NCI-H2107 treated with DMSO at 0.1 percent for 48 hours (cell line): ENCODE measurements around the gene MED13.
"Not testable (repeated sequence)": the region's sequence is repeated elsewhere in the genome, so short reads cannot be mapped to it uniquely, and the experiment has no call there.

Experiments
- DNase-seq: peaks from one replicate; lab custom pipeline; 2025; ENCODE audit not compliant: unreplicated experiment; lab: John Stamatoyannopoulos, UW

The MED13 gene

DNA sequence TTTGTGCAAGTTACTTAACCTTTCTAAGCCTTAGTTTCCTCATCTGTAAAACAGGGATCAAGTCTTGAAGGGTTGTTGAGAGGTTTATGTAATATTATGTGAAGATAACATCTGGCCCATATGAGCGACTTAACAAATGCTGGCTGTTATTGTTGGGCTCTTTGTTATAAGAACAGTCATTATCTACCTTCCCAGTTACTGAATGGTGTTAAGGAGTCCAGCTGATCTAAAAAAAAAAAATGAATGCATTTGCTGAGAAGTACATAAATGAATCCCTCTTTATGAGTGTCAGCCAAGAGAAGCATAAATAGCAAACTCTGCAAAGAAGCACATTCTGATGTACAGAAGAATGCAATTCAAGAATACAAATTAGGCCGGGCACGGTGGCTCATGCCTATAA lies 24.3 kb upstream of the MED13 start:
- no peak for DNase-seq

DNA sequence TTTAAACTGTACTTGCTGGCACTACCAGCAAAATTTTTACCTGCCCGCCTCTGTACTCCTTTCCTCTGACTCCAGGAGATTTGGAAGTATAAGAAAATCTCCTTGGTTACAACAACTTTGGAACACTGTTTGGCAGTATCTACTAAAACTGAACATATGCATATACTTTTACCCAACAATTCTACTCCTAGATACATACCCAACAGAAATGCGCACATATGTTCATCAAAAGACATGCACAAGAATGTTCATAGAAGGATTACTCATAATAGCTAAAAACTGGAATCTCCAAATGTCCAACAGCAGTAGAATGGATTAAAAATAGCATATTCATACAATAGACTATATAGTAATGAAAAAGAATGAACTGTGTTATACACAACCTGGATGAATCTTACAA lies 21.7 kb upstream of the MED13 start:
- no peak for DNase-seq

DNA sequence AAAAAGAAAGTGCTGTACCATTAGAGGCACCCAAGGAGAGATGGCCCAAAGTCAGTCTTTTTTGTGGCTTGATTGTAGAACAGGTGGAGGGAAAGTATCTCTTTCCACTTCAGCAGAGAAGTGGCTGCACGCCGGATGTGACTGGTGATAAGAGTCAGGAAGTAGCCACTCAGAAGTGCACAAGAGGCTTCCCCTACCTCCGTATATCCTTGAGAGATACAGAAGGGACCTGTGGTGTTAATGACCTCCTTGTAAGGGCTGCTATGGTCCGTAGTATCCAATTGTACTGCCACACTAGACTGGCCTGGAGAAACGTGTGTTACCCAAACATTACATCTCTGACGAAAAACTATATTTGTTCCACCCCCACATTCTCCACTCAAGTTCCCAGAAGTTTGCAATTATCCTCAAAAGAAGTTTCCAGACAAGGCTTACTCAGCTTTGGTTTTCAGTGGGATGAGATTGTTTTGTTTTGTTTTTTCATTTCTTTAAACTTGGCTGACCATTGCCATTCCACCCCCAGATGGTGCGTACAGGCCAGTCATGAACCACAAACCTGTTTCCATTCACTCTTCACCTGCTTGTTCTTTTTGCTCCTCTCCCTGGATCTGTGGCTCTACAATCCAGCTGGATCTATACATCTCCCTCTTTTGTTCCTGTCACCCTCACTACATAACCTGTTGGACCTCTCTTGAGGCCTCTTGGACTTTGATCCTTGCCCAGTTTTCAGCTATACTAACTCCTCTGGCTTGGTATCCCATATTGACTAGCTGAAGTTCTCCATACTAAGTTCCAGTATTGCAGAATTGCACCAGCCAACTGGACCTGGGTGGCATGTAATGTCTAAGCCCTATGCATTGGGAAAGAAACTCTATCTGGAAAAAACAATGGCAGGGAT lies 20.7 kb upstream of the MED13 start:
- peak; percentile 6 for DNase-seq

DNA sequence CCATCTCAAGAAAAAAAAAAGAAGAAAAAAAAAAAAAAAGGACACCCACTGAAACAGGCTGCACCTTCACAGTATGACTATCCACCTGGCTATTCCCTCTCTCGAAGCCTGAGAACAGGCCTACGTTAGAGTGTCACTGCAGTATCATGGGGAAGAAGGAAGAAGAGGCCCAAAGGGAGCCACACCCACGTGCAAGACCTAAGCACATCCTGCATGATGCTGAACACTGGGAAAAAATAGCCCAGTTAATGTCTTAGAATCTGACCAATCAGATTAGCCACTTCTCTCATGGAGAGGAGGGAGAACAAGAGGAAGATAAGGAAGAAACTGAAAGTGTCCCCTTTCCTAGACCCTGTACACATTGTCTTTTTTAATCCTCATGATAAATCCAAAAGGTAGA lies 19.5 kb upstream of the MED13 start:
- no peak for DNase-seq

DNA sequence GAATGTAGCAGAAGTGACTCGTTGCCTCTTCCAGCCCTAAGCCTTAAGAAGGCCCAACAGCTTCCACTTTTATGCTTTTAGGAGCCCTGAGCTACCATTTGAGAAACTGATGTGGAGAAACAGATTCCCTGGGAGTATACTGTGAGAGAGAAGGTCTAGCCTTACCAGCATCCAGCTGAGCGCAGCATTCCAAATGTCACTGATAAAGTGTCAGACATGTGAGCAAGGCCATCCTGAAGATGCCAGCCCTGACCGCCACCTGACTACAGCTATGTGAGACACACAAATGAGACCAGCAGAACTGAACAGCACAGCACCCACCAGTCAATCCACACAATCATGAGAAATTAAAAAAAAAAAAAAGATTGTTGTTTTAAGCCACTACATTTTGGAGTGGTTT lies 18.6 kb upstream of the MED13 start:
- no peak for DNase-seq

DNA sequence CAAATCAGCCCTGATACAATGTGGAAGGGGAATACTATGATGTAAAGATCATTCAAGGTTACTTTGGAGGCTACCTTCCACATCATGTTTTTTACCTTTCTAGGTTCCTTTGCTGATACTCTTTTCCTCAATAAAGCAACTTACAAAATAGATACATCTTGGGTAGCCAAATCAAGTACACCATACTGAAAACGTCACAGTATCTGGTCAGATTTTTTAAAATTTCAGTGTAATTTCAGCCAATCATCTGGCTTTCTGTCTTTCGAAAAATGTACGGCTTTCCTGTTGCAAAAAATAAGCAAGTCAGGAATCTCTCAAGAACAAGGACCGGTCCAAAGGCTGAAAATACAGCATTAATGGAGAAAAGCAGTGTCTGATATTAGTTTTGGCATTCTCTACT lies 15.6 kb upstream of the MED13 start:
- DNase-seq = no peak

DNA sequence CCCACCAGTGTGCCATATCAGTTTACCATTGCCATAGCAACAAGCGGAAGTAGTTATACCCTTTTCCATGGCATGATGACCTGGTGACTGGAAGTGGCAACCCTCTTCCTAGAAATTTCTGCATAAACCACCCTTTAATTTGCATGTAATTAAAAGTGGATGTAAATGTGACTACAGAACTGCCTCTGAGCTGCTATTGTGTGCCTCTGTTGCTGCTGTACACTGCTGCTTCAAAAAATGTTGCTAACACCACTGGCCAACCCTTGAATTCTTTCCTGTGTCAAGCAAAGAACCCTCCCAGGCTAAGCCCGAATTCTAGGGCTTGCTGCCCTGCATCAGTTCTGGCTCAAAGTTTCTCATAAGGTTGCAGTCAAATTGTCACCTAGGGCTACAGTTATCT lies 12.9 kb upstream of the MED13 start:
- no peak for DNase-seq

DNA sequence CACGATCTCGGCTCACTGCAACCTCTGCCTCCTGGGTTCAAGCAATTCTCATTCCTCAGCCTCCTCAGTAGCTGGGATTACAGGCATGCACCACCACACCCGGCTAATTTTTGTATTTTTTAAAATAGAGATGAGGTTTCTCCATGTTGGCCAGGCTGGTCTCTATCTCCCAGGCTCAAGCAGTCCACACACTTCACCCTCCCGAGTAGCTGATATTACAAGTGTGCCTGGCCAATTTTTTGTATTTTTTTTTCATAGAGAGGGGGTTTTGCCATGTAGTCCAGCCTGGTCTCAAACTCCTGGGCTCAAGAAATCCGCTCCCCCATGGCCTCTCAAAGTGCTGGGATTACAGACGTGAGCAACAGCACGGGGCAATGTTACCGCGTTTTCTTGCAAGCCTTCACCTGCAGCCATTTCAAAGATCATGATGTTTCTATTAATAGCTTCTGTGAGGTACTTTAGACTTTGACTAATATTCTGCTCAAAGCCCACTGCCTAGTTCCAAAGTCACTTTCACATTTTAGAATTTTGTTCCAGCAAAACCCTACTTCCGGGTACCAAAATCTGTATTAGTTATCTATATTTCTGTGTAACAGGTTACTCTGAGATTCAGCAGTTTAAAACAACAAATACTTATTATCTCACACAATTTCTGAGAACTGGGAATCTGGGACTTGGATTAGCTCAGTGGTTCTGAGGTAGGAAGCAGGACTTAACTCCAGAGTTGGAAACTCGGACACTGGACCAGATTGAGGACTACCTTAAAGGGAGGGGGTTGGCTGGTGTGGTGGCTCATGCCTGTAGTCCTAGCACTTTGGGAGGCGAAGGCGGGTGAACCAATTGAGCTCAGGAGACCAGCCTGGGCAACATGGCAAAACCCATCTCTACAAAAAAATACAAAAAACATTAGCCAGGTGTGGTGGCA lies 12.0 kb upstream of the MED13 start:
- DNase-seq = no peak

DNA sequence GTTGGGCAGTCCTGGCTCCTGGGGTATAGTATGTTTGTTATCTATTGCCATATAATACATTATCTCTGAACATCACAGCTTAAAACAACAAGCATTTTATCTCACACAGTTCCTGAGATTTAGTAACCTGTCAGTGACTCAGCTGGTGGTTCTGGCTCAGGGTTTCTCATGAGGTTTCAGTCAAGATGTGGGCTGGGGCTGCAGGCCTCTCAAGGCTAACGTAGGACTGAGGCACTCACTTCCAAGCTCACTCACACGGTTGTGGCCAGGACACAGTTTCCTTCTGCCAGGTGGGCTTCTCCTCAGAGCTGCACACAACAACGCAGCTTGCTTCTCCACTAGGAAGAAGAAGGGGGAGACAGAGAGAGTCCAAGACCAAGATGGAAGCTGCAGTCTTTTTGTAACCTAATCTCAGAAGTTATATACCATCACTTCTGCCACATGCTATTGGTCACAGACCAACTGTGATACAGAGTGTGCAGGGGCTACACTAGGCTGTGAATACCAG lies 10.3 kb upstream of the MED13 start:
- no peak for DNase-seq

DNA sequence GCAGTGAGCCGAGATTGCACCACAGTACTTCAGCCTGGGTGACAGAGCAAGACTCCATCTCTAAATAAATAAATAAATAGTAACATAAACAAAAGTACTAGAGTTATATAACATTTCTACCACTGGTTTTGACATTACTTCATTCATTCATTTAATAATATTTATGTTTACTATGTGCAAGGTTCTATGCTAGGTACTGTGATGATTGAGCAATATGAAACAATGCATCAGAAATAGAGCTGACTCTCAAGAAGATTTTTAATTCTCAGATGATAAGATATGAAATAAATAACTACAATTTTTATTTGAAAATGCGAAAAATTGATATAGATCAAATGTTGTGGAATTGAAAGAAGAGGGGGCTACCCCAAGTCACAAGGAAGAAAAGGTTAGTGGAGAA lies 8.9 kb upstream of the MED13 start:
- no peak for DNase-seq

DNA sequence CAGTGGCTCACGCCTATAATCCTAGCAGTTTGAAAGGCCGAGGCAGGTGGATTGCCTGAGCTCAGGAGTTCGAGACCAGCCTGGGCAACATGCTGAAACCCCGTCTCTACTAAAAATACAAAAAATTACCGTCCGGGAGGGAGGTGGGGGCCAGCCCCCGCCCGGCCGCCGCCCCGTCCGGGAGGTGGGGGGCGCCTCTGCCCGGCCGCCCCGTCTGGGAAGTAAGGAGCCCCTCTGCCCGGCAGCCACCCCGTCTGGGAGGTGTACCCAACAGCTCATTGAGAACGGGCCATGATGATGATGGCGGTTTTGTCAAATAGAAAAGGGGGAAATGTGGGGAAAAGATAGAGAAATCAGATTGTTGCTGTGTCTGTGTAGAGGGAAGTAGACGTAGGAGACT lies 7.8 kb upstream of the MED13 start:
- not testable (repeated sequence) for DNase-seq

DNA sequence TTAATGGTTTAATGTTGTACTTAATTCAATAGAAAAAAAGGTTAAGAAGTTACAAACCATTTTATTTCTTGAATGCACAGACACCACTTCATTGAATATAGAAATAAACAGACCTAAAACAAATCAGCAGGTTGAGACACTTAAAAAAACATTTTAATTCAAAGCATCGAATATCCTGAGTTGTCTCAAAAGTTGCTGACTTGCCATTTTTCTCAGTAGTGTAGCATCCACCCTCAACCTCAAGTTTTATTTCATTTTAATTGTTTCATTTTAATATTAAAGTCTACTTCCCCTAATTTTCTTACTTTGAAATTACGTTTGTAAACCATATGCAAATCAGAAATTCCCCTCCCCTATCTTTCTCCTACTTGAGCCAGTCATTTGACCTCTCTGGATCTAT lies 5.8 kb upstream of the MED13 start:
- no peak for DNase-seq

DNA sequence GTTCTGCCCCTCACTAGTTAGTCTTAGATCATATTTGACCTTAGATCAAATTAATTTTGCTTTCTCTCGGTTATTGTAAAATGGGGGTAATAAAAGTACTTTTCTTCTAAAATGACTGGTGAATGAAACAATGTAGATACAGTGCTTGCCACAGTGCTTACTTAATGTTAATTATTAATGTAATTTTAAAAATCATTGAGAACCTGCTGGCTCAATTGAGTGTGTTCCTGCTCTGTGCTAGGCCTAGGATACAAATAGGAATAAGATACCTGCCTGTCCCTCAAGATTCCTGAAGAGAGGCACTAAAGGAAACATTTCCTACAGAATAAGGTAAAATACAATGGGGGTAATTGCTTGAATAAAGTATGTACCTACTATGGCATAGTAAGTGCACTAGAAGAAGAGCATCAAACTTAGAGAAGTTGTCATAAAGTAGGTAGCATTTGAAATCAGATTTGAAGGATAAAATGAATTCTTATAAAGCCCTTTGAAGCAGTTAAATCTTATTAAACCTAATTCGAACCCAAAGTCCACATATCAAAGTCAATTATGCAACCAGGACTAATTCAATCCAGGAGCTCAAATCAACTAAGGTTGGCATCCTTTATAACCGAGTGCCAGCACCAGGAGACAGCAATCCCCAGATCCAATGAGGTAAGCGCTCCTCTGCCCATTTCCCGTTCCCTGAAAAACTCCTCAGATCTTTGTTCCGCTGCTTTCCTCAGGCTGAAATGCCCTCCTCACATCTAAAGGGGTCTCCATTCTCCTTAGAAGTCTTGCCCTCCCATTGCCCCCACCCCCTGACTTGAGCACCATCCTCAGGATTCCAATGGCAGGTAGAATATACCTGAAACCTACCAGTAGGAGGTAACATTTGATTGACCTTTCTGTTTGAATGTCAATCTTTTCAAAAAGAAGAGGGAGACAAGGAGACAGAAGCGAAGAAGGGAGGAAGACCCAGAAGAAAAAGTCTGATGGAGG lies 2.4 kb upstream of the MED13 start:
- DNase-seq = no peak

DNA sequence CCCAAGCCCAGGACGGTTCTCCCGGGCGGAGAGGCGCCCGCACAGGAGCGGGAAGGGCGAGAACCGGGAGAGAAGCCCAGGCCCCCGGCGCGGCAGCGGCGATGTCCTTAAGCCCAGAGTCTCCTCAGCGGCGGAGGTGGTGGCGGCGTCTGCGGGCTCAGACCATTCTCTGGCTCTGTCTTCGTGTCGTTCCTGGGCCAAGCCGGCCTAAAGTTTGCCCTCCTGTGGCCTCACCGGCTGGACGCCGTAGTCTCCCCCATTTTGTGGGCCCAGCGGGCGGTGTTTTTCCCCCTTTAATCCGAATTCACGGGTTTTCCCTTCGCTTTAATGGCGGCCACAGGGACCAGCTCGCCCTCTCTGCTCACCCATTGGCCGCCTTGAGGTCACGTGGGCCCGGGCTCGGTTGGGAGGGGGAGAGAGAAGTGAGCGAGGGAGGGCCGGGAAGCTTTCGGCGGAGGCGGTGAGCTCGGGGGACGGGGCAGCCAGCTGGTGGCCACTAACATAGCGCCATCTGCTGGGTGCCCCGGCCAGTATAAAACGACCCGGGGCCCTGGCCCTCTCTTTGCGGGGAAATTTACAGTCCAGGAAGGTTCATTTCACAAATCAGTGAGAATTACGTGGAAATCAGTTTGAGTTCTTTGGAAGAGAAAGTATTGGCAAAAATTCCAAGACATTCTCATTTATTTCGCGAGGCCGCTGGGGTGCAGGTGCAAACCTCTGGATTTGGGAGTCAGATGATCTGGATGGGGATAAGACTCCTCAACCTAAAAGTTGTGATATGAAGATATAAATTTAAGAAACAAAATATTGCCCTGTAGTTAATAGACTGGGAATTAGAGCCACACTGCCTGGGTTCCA lies 762 bp upstream of the MED13 start:
- DNase-seq = peak; percentile 87

DNA sequence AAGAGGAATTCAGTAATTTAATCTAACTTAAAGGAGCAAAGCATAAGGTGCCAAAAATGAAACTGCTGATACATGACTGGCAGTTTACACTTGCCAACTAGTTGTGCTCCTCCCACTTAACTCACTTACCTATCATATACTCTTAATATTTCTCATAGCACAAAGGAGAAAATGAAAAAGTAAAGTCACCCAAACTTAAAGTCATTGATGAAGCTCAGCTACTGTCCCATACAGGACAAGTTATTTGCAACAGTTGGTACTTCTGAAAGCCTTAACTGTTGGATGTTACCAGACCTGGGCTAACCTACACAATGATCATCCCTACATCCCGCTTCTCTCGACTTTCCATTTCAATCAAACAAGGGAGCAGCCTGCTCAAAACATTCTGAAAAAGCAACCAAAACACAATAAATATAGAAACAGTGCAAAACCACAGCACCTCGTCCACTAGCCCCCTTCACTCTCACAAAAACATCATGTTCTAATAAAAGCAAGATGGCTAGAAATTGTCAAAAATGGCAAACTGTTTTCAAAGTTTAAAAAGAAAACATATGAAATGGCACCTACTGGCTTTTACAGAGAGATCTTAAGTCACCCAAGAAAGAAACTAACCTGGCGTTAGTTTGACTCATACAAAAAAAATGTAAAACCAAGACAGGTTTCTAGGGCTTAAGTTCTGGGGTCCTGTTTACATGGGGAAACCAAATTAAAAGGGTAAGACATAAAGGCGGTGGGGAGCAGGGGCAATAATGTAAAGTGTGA lies 868 bp downstream of the MED13 start:
- DNase-seq = no peak

DNA sequence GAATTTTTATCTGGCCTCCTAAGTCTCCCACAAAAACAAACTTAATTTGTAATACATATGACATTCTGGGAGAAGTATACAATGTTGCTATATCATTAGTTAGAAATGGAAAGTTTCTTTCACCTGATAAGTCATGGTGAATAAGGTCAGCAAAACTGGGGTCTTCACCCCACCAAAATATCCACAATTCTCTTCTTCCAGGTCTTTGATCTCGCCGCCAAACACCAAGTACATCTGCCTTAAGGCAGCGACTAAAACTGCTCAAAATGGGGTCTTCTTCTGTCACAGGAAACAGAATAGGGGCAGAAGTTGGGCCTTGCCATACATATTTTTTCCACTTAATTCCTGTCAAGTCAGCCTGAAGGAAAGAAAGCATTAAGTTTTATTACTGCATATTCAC lies 2.1 kb downstream of the MED13 start:
- DNase-seq = no peak

DNA sequence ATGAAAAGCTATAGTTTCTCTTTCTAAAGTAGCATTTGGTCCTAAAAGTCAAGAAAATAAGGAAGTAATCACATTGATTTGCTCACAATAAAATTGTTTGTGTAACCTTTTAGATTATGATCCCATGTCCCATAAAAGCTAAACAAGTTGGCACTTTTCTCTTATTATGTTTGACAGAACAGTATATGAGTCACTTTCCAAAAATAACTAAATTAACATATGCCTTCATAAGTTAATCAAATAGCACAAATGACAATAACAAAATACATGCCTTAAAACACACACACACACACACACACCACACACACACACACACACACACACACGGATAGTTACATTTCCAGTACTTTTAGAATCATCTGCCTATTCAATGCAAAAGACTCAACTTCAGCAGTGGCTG lies 2.8 kb downstream of the MED13 start:
- DNase-seq = no peak

DNA sequence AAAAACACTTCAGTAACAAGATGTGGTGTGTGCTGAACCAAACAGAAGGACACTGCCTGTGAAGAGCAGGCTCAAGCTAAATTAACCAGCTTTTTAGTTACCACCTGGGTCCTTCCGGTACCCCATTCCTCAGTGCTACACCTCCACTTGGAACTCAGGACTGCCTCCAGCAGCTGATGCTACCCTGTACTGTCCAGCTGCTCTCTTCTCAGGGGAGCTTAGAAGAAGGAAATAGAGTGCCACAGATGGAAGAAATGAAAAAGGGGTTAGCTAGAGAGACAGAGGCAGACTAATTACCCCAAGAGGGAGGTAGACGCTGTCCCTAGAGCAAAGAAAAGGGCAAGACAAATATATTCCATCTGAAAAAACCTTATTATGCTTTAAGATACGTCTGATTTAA lies 5.7 kb downstream of the MED13 start:
- DNase-seq = no peak

DNA sequence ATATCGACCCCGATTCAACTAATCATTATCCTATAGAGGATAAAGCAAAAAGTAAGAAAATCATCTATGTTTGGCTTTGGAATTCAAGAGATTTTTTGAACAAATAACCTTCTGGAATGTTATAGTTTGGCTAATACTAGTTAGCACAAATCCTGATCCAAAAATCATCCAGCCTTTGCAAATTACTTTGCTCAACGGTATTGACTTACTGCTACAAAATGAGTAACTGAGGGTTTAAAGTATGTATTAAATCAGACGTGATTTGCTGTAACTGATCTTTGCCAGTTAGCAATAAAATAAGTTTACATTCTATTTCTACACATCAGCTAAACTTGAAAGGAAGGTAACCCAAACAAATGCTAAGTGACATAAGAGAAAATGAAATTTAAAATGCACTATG lies 6.5 kb downstream of the MED13 start:
- DNase-seq = no peak
